ENCODE results near the gene APP. TPM values are rescaled to one million over a fixed set of nuclear protein-coding genes. Genes with fewer than 3 reads are reported as not detected.

APP gene
- polyA plus RNA-seq, 1 experiment = 964 TPM

- Histone ChIP-seq H3K27me3 (ENCODE audit: control insufficient read depth, insufficient read depth, low read length) (no peaks in the 10 kb centered on the region), H3K4me3 (ENCODE audit: low read depth, low read length) (no peak overlapping the region), H3K36me3 (ENCODE audit: control insufficient read depth, insufficient read depth, low read length) (peaks cover 3% of the 10 kb centered on the region; the same call in 1 of the 2 replicates)
- DNase-seq (ENCODE audit: low read depth) = no peak
- ChIA-PET POLR2A (no interaction called here), CTCF (no interaction called here)
- no peak for TF ChIP-seq CTCF (IDR thresholded peaks at IDR 0.05; ENCODE audit: insufficient read depth, low read depth, low read length)
Measured at GRCh38 chr21:25967181-25967900, 203.2 kb downstream of the APP start.

- DNase-seq (ENCODE audit: low read depth) = no peak
- ChIA-PET CTCF (no interaction called here), POLR2A (no interaction called here)
- TF ChIP-seq CTCF (IDR thresholded peaks at IDR 0.05; ENCODE audit: insufficient read depth, low read depth, low read length) = no peak
- Histone ChIP-seq H3K36me3 (ENCODE audit: control insufficient read depth, insufficient read depth, low read length) (0 out of 2 replicates have a peak, but pooled peaks cover 3% of the 10 kb centered on the region), H3K4me3 (ENCODE audit: low read depth, low read length) (no peak overlapping the region), H3K27me3 (ENCODE audit: control insufficient read depth, insufficient read depth, low read length) (no peaks in the 10 kb centered on the region)
Measured at GRCh38 chr21:25965951-25966707, 204.4 kb downstream of the APP start.

GRCh38 chr21:25964926-25965325, 205.6 kb downstream of the APP start:
- DNase-seq (ENCODE audit: low read depth) = no peak
- POLR2A ChIA-PET = no interaction called here

GRCh38 chr21:25964015-25964414, 206.6 kb downstream of the APP start:
- DNase-seq (ENCODE audit: low read depth) = no peak
- POLR2A ChIA-PET = no interaction called here
- TF ChIP-seq CTCF (IDR thresholded peaks at IDR 0.05; ENCODE audit: insufficient read depth, low read depth, low read length) = no peak
- CTCF ChIA-PET = no interaction called here
- H3K27me3 ChIP-seq (ENCODE audit: control insufficient read depth, insufficient read depth, low read length) = no peaks in the 10 kb centered on the region
- H3K4me3 ChIP-seq (ENCODE audit: low read depth, low read length) = no peak overlapping the region
- no peaks in the 10 kb centered on the region for H3K36me3 ChIP-seq (ENCODE audit: control insufficient read depth, insufficient read depth, low read length)

More at GRCh38 chr21:25964926-25965325, 205.6 kb downstream of the APP start:
- no peaks in the 10 kb centered on the region for H3K27me3 ChIP-seq (ENCODE audit: control insufficient read depth, insufficient read depth, low read length)
- H3K36me3 ChIP-seq (ENCODE audit: control insufficient read depth, insufficient read depth, low read length) = no peaks in the 10 kb centered on the region
- no peak overlapping the region for H3K4me3 ChIP-seq (ENCODE audit: low read depth, low read length)
- TF ChIP-seq CTCF (IDR thresholded peaks at IDR 0.05; ENCODE audit: insufficient read depth, low read depth, low read length) = no peak
- CTCF ChIA-PET = no interaction called here

GRCh38 chr21:25963181-25963580, 207.4 kb downstream of the APP start:
- TF ChIP-seq CTCF (IDR thresholded peaks at IDR 0.05; ENCODE audit: insufficient read depth, low read depth, low read length) = no peak
- DNase-seq (ENCODE audit: low read depth) = no peak
- no peak overlapping the region for H3K4me3 ChIP-seq (ENCODE audit: low read depth, low read length)
- ChIA-PET POLR2A (no interaction called here), CTCF (no interaction called here)
- no peaks in the 10 kb centered on the region for H3K27me3 ChIP-seq (ENCODE audit: control insufficient read depth, insufficient read depth, low read length)
- peaks cover 2% of the 10 kb centered on the region; the same call in 1 of the 2 replicates for H3K36me3 ChIP-seq (ENCODE audit: control insufficient read depth, insufficient read depth, low read length)

Measured in BJ (cell line).